Urinary bladder (tissue), 2 donors: ENCODE measurements around the gene SLC4A3. TPM values are rescaled to one million over a fixed set of nuclear protein-coding genes. Genes with fewer than 3 reads are reported as not detected.

ENCODE experiments used
- polyA plus RNA-seq: library from polyadenylated mRNA; stranded (reverse); fragments of 200-250 nt; gene quantifications from one replicate; pipeline ENCODE4 v1.2.3, GENCODE V29; 2013
- small RNA-seq: library from RNA; depleted of rRNA; stranded (forward); fragments of <200 nt; gene quantifications from one replicate; pipeline ENCODE3, GENCODE V24; 2014
- total RNA-seq: library from RNA; depleted of rRNA; stranded (reverse); fragments of >200 nt; gene quantifications from one replicate; pipeline ENCODE4 v1.2.3, GENCODE V29; 2014
- donor health status: healthy.

The SLC4A3 gene
- total and polyA plus RNA-seq, 2 donors: 1.3 to 2.6 TPM

Small RNA genes lying within 50 kb of the gene (small RNA-seq; reads per million reads assigned to genes)
- not detected for gene RN7SKP213

Other genes with a start within 250 kb of the SLC4A3 start
- gene DNPEP, start 239.7 kb upstream of the SLC4A3 start, total RNA-seq: 36.9 TPM
- 96.8 TPM for gene DNPEP, start 239.7 kb upstream of the SLC4A3 start, polyA plus RNA-seq
- gene DES, start 209.3 kb upstream of the SLC4A3 start, total RNA-seq: 1,909 TPM
- 8,236 TPM for gene DES, start 209.3 kb upstream of the SLC4A3 start, polyA plus RNA-seq
- gene SPEG, start 192.8 kb upstream of the SLC4A3 start, total RNA-seq: 31.2 TPM
- gene SPEG, start 192.8 kb upstream of the SLC4A3 start, polyA plus RNA-seq: 226 TPM
- gene GMPPA, start 128.7 kb upstream of the SLC4A3 start, total RNA-seq: 34.3 TPM
- 32.1 TPM for gene GMPPA, start 128.7 kb upstream of the SLC4A3 start, polyA plus RNA-seq
- gene ASIC4, start 113.1 kb upstream of the SLC4A3 start, total RNA-seq: 0.32 TPM
- 0.18 TPM for gene ASIC4, start 113.1 kb upstream of the SLC4A3 start, polyA plus RNA-seq
- 56.9 TPM for gene CHPF, start 83.8 kb upstream of the SLC4A3 start, total RNA-seq
- gene CHPF, start 83.8 kb upstream of the SLC4A3 start, polyA plus RNA-seq: 48.6 TPM
- 2.0 TPM for gene TMEM198, start 83.6 kb upstream of the SLC4A3 start, total RNA-seq
- gene TMEM198, start 83.6 kb upstream of the SLC4A3 start, polyA plus RNA-seq: 6.0 TPM
- 43.5 TPM for gene OBSL1, start 56.1 kb upstream of the SLC4A3 start, total RNA-seq
- gene OBSL1, start 56.1 kb upstream of the SLC4A3 start, polyA plus RNA-seq: 67.9 TPM
- not detected for gene INHA, start 55.3 kb upstream of the SLC4A3 start, total RNA-seq
- 0.49 TPM for gene INHA, start 55.3 kb upstream of the SLC4A3 start, polyA plus RNA-seq
- gene STK11IP, start 29.8 kb upstream of the SLC4A3 start, total RNA-seq: 19.8 TPM
- 19.7 TPM for gene STK11IP, start 29.8 kb upstream of the SLC4A3 start, polyA plus RNA-seq